Prostate gland (tissue), 2 donors: ENCODE data around the gene NEURL1. TPM values are rescaled to one million over a fixed set of nuclear protein-coding genes. Genes with fewer than 3 reads are reported as not detected.

Experiments used
- DNase-seq: peaks from one replicate; pipeline ENCODE4 v3.0.0-alpha.2; 2019; ENCODE audit warnings: low spot score
- H3K27ac ChIP-seq, 2 donors: fragments of 200-600 bp; sonication (generic); 2 replicates each; pipeline ENCODE4 v1.5.1; 2017 to 2019
- H3K27me3 ChIP-seq: fragments of 200-600 bp; sonication (generic); replicated peaks from 2 replicates; pipeline ENCODE4 v1.5.1; 2019; ENCODE audit not compliant: insufficient read depth
- H3K36me3 ChIP-seq, 2 donors: fragments of 200-600 bp; sonication (generic); 1 replicate in 1 of 2; 2 replicates in 1 of 2; pipeline versions ENCODE4 v1.5.1 to v1.8.1; 2017 to 2019
- H3K4me1 ChIP-seq: fragments of 200-600 bp; sonication (generic); replicated peaks from 2 replicates; pipeline ENCODE4 v1.5.1; 2019
- H3K4me3 ChIP-seq, 2 donors: fragments of 200-600 bp; sonication (generic); 2 replicates each; pipeline ENCODE4 v1.5.1; 2017 to 2019
- H3K9me3 ChIP-seq: fragments of 200-600 bp; sonication (generic); 2 replicates; pipeline ENCODE4 v1.5.1; 2017
- CTCF ChIP-seq, 4 experiments: fragments of 200-600 bp in 2 of 4; fragments of 450-650 bp in 2 of 4; sonication (generic) in 2 of 4; IDR thresholded peaks; 1 replicate in 3 of 4; 2 replicates in 1 of 4; pipeline ENCODE4 v1.5.1; 2016 to 2019; ENCODE audit warnings: antibody characterized with exemption in 4 of 4, mild to moderate bottlenecking in 2 of 4, moderate library complexity in 2 of 4
- POLR2A ChIP-seq: fragments of 450-650 bp; IDR thresholded peaks from one replicate; pipeline ENCODE4 v1.6.1; 2016; ENCODE audit warnings: antibody characterized with exemption, mild to moderate bottlenecking
- POLR2AphosphoS5 ChIP-seq: sonication (generic); formaldehyde crosslinking; IDR thresholded peaks from one replicate; pipeline ENCODE4 v1.6.1; 2017; ENCODE audit warnings: antibody characterized with exemption
- WGBS: methylation state at CpG from one replicate; pipeline ENCODE4 v1.1.5; 2018; 5-methylcytosine and 5-hydroxymethylcytosine counted together
- intact Hi-C: fragments of 100-400 bp; cut with DNase I; formaldehyde crosslinking; loops from one replicate; pipeline ENCODE4 v1.14.2; 2022
- total RNA-seq, 2 donors: library from RNA; depleted of rRNA; stranded (reverse); fragments of >200 nt; gene quantifications; one replicate each; pipeline ENCODE4 v1.1.0, GENCODE V29; 2016

The NEURL1 gene
- total RNA-seq, 2 donors from 2014 or later = 0.96 to 10.5 TPM

- Histone ChIP-seq H3K4me3 (no peak overlapping the region), H3K36me3 (no peaks in the 10 kb centered on the region), H3K4me1 (no peaks in the 10 kb centered on the region), H3K27me3 (no peaks in the 10 kb centered on the region), H3K27ac (no peak overlapping the region), H3K9me3 (no peaks in the 10 kb centered on the region)
- intact Hi-C loops = no loop called here
- TF ChIP-seq POLR2A = no peak
- no peak for TF ChIP-seq CTCF (IDR thresholded peaks at IDR 0.05)
- TF ChIP-seq POLR2AphosphoS5 = no peak
- WGBS = 64% methylated on average over 10 of the region's 10 CpGs
- no peak for DNase-seq
Observed at GRCh38 chr10:103504181-103504783, 10.8 kb downstream of the NEURL1 start.

- 98% methylated on average over 4 of the region's 4 CpGs for WGBS
- intact Hi-C loops = no loop called here
- Histone ChIP-seq H3K4me1 (no peaks in the 10 kb centered on the region), H3K4me3 (no peak overlapping the region), H3K27me3 (no peaks in the 10 kb centered on the region), H3K9me3 (no peaks in the 10 kb centered on the region), H3K27ac (no peak overlapping the region), H3K36me3 (no peaks in the 10 kb centered on the region)
- TF ChIP-seq POLR2A (no peak), CTCF (IDR thresholded peaks at IDR 0.05) (no peak), POLR2AphosphoS5 (no peak)
- no peak for DNase-seq
Observed at GRCh38 chr10:103506061-103506460, 12.6 kb downstream of the NEURL1 start.

- H3K4me3 ChIP-seq = no peak overlapping the region
- 63% methylated on average over 10 of the region's 10 CpGs for WGBS
- H3K36me3 ChIP-seq = no peaks in the 10 kb centered on the region
- DNase-seq = no peak
- H3K9me3 ChIP-seq = no peaks in the 10 kb centered on the region
- intact Hi-C loops = no loop called here
- H3K27ac ChIP-seq = no peak overlapping the region
- TF ChIP-seq POLR2A (no peak), CTCF (IDR thresholded peaks at IDR 0.05) (no peak), POLR2AphosphoS5 (no peak)
- H3K27me3 ChIP-seq = no peaks in the 10 kb centered on the region
- no peaks in the 10 kb centered on the region for H3K4me1 ChIP-seq
Observed at GRCh38 chr10:103507235-103508191, 14.0 kb downstream of the NEURL1 start.

- no peak for TF ChIP-seq CTCF (IDR thresholded peaks at IDR 0.05)
- TF ChIP-seq POLR2A = no peak
- no peak for TF ChIP-seq POLR2AphosphoS5
- Histone ChIP-seq H3K9me3 (no peaks in the 10 kb centered on the region), H3K27me3 (no peaks in the 10 kb centered on the region), H3K36me3 (no peaks in the 10 kb centered on the region), H3K4me1 (peaks cover 3% of the 10 kb centered on the region), H3K27ac (no peak overlapping the region), H3K4me3 (no peak overlapping the region)
- no peak for DNase-seq
- intact Hi-C loops = no loop called here
- WGBS = 95% methylated on average over 8 of the region's 8 CpGs
Observed at GRCh38 chr10:103510046-103510685, 16.7 kb downstream of the NEURL1 start.
